GM19240 (cell line): ENCODE data around the gene ISM2.
"Not testable (repeated sequence)": the region's sequence is repeated elsewhere in the genome, so short reads cannot be mapped to it uniquely, and the experiment has no call there.

Experiments
- DNase-seq: peaks from one replicate; pipeline ENCODE4 v3.0.0; 2011; ENCODE audit warnings: low spot score; ENCODE audit not compliant: insufficient read length

Gene ISM2

DNA sequence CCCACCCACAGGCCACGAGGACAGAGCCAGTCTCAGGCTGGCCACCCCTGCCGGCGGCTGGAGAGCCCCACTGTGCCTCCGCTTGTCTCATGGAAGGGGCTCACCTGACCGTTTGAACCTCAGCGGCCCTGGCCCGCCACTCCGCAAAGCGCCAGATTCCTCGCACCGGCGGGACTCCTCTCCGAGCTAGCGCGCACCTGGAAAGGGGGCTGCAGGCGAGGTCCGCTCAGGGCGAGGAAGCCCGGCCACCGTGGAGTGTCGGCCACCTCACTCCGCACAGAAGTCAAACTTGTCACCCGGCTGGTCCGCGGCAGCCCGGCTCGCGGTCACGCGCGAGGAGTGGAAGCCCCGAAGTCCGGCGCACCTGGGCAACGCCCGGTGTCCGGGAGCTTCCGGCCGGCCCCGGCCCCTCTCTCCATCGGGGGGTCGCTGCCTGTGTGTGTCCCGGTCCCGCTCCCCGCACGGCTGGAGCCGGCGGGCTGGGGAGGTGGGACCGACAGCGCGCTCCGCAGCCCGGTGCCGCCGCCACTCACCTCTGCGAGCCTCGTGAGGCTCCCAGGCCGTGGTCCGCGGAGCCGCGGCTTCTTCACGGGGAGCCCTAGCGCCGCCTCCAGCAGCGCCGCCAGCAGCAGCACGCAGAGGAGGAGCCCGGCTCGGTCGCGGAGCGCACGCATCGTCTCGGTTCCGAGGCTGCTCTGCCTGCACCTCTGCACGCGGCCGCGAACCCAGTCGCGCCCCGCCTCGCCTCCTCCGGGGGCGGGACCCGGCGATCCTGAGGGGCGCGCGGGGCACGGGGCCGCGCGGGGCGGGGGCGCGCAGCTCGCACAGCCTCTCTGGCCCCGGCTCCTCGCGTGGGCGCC lies at the start of gene ISM2:
TSS of gene ISM2 (minus strand) at position 697 of the 860 bp plus-strand sequence. CDS start at position 674, 23 bp downstream.
- peak; percentile 37 for DNase-seq

DNA sequence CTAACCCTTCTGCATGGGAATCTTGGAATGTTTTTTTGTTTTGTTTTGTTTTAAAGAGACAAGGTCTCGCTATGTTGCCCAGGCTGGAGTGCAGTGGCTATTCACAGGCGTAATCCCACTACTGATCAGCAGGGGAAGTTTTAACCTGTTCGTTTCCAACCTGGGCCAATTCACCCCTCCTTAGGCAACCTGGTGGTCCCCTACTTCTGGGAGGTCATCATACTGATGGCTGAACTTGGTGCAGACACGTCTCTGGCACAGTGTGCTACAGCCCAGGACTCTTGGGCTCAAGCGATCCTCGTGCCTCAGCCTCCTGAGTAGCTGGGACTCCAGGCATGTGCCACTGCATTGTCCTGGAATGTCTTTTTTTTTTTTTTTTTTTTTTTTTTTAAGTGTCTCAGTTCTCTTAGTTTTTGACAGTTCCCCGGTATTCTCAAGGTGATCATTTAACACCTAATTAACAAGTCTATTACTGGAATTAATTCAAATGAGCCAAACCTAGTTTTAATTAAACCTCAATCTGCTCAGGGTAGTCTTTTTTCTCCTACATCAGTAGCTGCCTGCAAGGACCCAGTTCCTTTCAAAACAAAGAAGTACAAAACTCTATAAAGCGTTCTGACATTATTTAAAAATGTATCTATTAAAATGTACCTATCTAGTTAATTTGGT lies 49.0 kb upstream of the ISM2 start:
- DNase-seq, result no peak

DNA sequence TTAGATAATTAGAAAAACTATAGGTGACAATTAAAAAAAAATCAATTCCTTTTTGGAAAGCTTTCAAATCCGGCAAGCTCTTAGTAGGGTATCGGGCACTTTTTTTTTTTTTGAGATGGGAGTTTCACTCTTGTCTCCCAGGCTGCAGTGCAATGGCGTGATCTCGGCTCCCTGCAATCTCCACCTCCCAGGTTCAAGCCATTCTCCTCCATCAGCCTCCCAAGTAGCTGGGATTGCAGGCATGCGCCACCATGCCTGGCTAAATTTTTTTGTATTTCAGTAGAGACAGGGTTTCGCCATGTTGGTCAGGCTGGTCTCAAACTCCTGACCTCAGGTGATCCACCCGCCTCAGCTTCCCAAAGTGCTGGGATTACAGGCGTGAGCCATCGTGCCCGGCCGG lies 46.6 kb upstream of the ISM2 start:
- DNase-seq, result not testable (repeated sequence)

DNA sequence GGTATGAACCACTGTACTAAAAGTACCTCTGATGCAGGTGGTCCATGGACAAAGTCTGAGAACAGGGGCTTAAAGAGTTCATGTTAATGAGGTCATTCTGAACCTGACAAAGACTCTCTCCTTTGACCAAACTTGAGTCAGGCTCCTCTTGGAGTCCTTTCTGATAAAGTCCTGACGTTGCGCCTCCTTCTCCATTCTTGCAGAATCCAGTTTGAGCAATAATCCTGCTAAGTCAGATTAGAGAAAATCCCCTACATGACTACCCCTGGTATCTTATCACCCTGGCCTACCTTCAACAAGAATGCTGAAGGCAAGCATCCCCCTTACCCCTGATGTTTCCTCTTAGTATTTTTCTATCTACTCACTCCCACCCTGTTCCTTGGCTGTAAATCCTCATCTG lies 46.0 kb upstream of the ISM2 start:
- DNase-seq, result no peak

DNA sequence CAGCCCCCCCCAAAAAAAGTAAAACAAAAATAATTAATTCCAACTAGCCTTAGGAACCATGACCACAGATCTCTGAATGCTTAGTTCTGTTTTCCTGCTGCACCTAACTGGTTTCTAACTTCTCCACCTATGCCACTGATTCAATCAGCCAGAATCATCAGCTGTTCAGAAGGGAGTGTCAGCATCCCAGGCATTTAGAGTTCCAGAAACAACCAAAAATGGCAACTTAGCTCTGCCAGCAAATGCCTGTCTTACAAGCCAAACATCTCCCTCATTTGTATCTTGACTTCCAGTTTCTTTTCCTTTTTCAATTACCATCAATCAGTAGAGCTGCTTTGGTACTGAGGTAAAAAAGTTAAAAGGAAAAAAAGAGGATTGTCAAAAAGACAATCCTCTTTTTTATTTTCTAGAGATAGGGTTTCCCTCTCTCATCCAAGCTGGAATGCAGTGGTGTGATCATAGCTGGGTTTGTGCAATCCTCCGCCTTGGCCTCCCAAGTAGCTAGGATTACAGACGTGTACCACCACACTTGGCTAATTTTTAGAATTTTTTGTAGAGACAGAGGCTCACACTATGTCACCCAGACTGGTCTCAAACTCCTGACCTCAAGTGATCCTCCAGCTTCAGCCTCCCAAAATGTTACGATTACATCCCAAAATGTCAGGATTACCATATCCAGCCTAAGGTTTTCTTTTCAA lies 45.2 kb upstream of the ISM2 start:
- no peak for DNase-seq

DNA sequence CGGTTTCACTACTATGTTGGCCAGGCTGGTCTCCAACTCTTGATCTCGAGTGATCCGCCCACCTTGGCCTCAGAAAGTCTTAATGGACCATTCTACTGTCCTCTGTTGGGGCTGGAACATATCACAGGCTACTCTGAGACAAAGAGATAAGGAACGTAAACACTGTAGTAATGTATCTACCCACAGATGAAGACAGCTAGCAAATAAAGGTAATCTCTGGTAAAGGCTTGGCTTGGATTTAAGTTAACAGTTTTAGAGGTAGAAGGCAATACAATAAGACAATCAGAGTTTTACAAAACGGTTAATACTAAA lies 44.6 kb upstream of the ISM2 start:
- no peak for DNase-seq

GRCh38 chr14:77542421-77543239 lies 44.0 kb upstream of the ISM2 start:
- no peak for DNase-seq

DNA sequence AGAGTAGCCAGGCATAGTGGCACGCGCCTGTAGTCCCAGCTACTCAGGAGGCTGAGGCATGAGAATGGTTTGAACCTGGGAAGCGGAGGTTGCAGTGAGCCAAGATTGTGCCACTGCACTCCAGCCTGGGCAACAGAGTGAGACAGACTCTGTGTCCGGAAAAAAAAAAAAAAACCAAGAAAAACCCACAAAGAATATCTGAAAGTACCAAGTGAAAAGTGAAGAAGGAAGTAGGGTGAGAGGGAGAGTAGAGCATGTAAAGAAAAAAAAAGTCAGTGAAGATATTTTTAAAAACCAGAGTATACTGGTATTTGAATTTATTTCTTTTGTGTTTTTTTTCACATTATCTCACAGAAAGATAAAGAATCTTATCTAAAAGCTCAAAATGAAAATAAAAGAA lies 43.3 kb upstream of the ISM2 start:
- no peak for DNase-seq

- not testable (repeated sequence) for DNase-seq
These were observed 38.3 kb upstream of the ISM2 start for GRCh38 chr14:77536951-77537350.

GRCh38 chr14:77531071-77531470 lies 32.5 kb upstream of the ISM2 start:
- DNase-seq, result no peak

GRCh38 chr14:77529963-77530362 lies 31.3 kb upstream of the ISM2 start:
- DNase-seq, result no peak

- DNase-seq, result no peak
These were observed 30.6 kb upstream of the ISM2 start for GRCh38 chr14:77529213-77529612.

GRCh38 chr14:77528701-77529100 lies 30.1 kb upstream of the ISM2 start:
- not testable (repeated sequence) for DNase-seq

DNA sequence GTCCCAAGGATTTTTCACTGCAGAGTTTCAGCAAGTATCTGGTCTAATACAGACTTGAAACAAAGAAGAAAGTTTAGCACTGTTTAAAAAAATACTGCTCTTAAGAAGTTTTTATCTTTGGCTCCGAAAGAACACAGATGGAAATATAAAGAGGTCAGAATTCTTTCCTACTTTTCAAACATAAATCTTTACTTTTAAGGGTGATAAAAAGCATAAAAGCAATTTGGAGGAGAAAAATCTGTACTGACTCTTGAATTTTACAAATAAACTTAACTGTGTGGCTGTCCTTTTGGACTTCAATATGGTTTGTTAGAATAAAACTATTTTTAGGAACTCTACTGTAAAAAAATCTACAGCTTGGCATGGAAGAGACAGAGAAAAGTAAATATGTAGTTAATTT lies 27.6 kb upstream of the ISM2 start:
- DNase-seq, result no peak

- DNase-seq, result no peak
These were observed 25.9 kb upstream of the ISM2 start for GRCh38 chr14:77524536-77524935.

DNA sequence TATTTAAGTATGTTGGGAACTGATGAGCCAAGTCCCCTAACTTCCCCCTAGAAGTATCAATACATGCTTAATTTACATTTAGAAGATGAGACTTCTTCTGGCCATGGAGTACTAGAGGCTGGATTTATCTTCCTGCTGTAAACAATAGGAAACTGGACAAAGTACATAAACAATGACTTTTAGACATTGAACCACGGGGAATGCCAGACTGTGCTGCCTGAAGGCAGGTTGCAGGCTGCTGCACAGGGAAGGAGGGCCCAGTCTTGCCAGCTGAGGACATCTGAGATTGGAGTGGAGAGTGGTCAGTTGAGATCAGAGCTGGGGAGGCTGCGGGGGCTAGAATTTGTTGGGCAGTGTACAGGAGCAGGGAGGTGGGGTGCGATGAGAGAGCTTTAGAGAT lies 24.5 kb upstream of the ISM2 start:
- DNase-seq, result no peak

DNA sequence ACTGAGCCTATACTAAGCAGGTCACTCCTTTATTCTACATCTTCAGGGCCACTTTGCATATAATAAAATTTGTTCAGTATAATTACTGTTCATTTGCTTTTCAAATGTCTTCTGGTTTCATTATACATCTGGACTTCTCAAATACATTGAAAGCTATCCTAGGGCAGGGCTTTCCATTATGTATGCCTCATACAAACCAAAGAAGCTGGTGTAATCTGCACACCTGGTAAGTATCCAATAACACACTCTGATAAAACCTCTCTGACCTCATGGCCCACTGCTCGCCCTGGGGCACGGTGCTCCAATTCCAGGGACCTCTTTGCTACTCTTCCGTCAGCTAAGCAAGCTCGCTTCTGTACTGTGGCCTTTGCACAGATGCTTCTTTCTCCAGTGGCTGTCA lies 21.9 kb upstream of the ISM2 start:
- no peak for DNase-seq

DNA sequence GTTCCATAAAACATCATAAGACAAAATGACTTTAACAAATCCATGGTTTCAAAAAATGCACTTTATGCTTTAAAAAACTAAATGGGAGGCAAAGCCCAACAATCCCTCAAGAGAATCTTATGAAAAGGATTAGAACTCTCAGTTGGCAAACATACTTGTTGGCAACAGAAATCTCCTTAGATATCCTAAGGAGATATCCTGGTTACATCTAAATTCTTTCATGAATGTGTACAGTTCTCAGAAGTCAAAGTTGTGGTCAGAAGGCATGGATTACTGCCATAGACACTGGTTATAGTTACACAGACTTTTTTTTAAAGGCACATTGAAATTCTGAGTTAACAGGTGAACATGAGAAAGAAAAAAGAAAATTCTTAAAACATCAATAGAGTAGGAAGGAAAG lies 17.5 kb upstream of the ISM2 start:
- no peak for DNase-seq

DNA sequence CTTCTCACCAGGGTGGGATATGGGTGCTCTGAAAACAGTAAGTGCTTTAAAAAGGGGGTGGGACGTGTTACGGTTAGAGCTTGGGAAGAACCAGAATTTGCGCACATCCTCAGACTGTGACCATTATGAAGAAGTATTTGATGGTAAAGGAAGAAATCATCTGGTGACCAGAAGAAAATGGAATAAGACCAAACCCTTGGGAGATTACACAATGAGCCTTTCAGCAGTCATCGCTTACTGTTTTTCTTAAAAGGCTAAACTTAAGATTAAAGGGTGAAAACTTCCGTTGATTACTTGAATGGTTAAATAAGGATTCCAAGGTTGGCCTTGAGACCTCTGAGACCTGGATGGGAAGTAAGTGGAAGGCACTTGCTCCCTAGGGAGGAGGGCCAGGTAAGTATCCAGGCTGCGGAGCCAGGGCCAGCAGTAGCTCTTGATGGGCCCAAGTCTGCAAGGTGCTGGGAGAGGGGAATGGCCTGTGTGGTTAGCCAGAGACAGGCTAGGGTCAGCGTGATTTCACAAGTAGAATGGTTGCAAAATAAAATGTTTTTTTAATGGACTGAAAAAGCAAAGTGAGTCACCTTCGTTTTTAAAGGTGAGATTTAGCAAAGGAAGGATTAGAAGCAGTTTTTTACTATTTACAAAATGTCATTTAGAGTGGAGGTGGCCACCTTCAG lies 13.0 kb upstream of the ISM2 start:
- DNase-seq, result no peak

GRCh38 chr14:77509366-77509765 lies 10.8 kb upstream of the ISM2 start:
- DNase-seq, result no peak

GRCh38 chr14:77508876-77509275 lies 10.3 kb upstream of the ISM2 start:
- no peak for DNase-seq
